ENCODE results near the gene RIMBP2. TPM values are rescaled to one million over a fixed set of nuclear protein-coding genes. Genes with fewer than 3 reads are reported as not detected.

Gene RIMBP2
- total RNA-seq, 1 experiment from 2014 or later: not detected

- Histone ChIP-seq H3K4me1 (0 out of 2 replicates have a peak, but pooled peaks cover 3% of the 10 kb centered on the region), H3K36me3 (ENCODE audit: control insufficient read depth, insufficient read depth, low read length) (no peaks in the 10 kb centered on the region), H3K27me3 (replicated peaks; ENCODE audit: control insufficient read depth, insufficient read depth, low read length) (no peaks in the 10 kb centered on the region), H3K4me3 (ENCODE audit: low read depth, low read length) (no peak overlapping the region), H3K9me3 (no peaks in the 10 kb centered on the region)
- Mint-ChIP-seq H3K27me3 (ENCODE audit: insufficient read depth, unreplicated experiment) (no peaks in the 10 kb centered on the region), H3K4me3 (ENCODE audit: unreplicated experiment) (no peak overlapping the region), H3K9me3 (ENCODE audit: unreplicated experiment) (peaks cover 20% of the 10 kb centered on the region), H3K27ac (ENCODE audit: unreplicated experiment) (no peak overlapping the region), H3K4me1 (ENCODE audit: low read depth, unreplicated experiment) (no peaks in the 10 kb centered on the region), H3K36me3 (ENCODE audit: insufficient read depth, unreplicated experiment) (no peaks in the 10 kb centered on the region)
- POLR2A ChIA-PET: no interaction called here
- no peak for TF ChIP-seq CTCF (IDR thresholded peaks at IDR 0.05; ENCODE audit: insufficient read depth in 1 of 2, low read depth in 1 of 2, low read length in 1 of 2, severe bottlenecking in 1 of 2, unreplicated experiment in 1 of 2)
- no peak for DNase-seq
- intact Hi-C loops (cut with micrococcal nuclease; ENCODE audit: unreplicated experiment): no loop called here
- BruUV-seq (replicated peaks): no TSS peak
- CTCF ChIA-PET: no interaction called here
These were observed 51.8 kb downstream of the RIMBP2 start for GRCh38 chr12:130664252-130664651.

- Histone ChIP-seq H3K27me3 (replicated peaks; ENCODE audit: control insufficient read depth, insufficient read depth, low read length) (no peaks in the 10 kb centered on the region), H3K4me1 (0 out of 2 replicates have a peak, but pooled peaks cover 3% of the 10 kb centered on the region), H3K36me3 (ENCODE audit: control insufficient read depth, insufficient read depth, low read length) (no peaks in the 10 kb centered on the region), H3K9me3 (no peaks in the 10 kb centered on the region), H3K4me3 (ENCODE audit: low read depth, low read length) (no peak overlapping the region)
- no peak for DNase-seq
- Mint-ChIP-seq H3K9me3 (ENCODE audit: unreplicated experiment) (peaks cover 12% of the 10 kb centered on the region), H3K36me3 (ENCODE audit: insufficient read depth, unreplicated experiment) (no peaks in the 10 kb centered on the region), H3K4me1 (ENCODE audit: low read depth, unreplicated experiment) (no peaks in the 10 kb centered on the region), H3K27ac (ENCODE audit: unreplicated experiment) (no peak overlapping the region), H3K4me3 (ENCODE audit: unreplicated experiment) (no peak overlapping the region), H3K27me3 (ENCODE audit: insufficient read depth, unreplicated experiment) (no peaks in the 10 kb centered on the region)
- POLR2A ChIA-PET: no interaction called here
- TF ChIP-seq CTCF (IDR thresholded peaks at IDR 0.05; ENCODE audit: insufficient read depth in 1 of 2, low read depth in 1 of 2, low read length in 1 of 2, severe bottlenecking in 1 of 2, unreplicated experiment in 1 of 2): no peak
- no TSS peak for BruUV-seq (replicated peaks)
- CTCF ChIA-PET: no interaction called here
- intact Hi-C loops (cut with micrococcal nuclease; ENCODE audit: unreplicated experiment): loop anchor here (2.0 kb wide), 1 partner anchor 85 kb away; no protein-coding TSS in a partner anchor
These were observed 52.6 kb downstream of the RIMBP2 start for GRCh38 chr12:130663514-130663913.

- 0 out of 2 replicates have a peak, but pooled peaks cover 3% of the 10 kb centered on the region for H3K4me1 ChIP-seq
- Mint-ChIP-seq H3K27me3 (ENCODE audit: insufficient read depth, unreplicated experiment) (peaks cover 4% of the 10 kb centered on the region), H3K4me3 (ENCODE audit: unreplicated experiment) (no peak overlapping the region), H3K27ac (ENCODE audit: unreplicated experiment) (no peak overlapping the region), H3K4me1 (ENCODE audit: low read depth, unreplicated experiment) (no peaks in the 10 kb centered on the region), H3K9me3 (ENCODE audit: unreplicated experiment) (no peaks in the 10 kb centered on the region), H3K36me3 (ENCODE audit: insufficient read depth, unreplicated experiment) (no peaks in the 10 kb centered on the region)
- intact Hi-C loops (cut with micrococcal nuclease; ENCODE audit: unreplicated experiment): loop anchor here (2.0 kb wide), 1 partner anchor 87 kb away; no protein-coding TSS in a partner anchor
- DNase-seq: peak in 1 of 2 experiments; percentile 10
- TF ChIP-seq CTCF (IDR thresholded peaks at IDR 0.05; ENCODE audit: insufficient read depth in 1 of 2, low read depth in 1 of 2, low read length in 1 of 2, severe bottlenecking in 1 of 2, unreplicated experiment in 1 of 2): peak; percentile 12 to 18
- no peaks in the 10 kb centered on the region for H3K9me3 ChIP-seq
- CTCF ChIA-PET: no interaction called here
- H3K4me3 ChIP-seq (ENCODE audit: low read depth, low read length): no peak overlapping the region
- no peaks in the 10 kb centered on the region for H3K27me3 ChIP-seq (replicated peaks; ENCODE audit: control insufficient read depth, insufficient read depth, low read length)
- POLR2A ChIA-PET: no interaction called here
- BruUV-seq (replicated peaks): no TSS peak
- no peaks in the 10 kb centered on the region for H3K36me3 ChIP-seq (ENCODE audit: control insufficient read depth, insufficient read depth, low read length)
These were observed 54.4 kb downstream of the RIMBP2 start for GRCh38 chr12:130661486-130662255.

Data from Caco-2 (cell line).